HG03575 (cell line): ENCODE data around the gene NCK1.
"Not testable (repeated sequence)": the region's sequence is repeated elsewhere in the genome, so short reads cannot be mapped to it uniquely, and the experiment has no call there.

Experiments
- ATAC-seq: cut with Tn5 transposase; IDR thresholded peaks from one replicate; pipeline ENCODE4 v1.9.1; 2021; ENCODE audit not compliant: unreplicated experiment, insufficient number of reproducible peaks, low FRiP score; ENCODE audit errors: extremely low read depth

The NCK1 gene

GRCh38 chr3:136858381-136858780 is 3.6 kb upstream of the NCK1 start:
- ATAC-seq: no peak

DNA sequence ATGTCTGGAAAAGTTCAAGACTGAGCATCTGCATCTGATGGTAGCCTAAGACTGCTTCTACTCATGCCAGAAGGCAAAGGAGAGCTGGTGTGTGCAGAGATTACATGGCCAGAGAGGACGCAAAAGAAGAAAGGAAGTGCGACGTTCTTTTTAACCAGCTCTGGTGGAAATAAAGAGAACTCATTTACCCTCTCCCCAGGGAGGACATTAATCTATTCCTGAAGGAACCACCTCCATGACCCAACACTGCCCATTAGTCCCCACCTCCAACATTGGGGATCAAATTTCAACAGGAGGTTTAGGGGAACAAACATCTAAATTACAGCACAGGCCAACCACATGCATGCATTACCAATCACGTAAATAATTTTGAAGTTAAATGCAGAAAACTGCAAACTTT is 1.5 kb upstream of the NCK1 start:
- no peak for ATAC-seq

DNA sequence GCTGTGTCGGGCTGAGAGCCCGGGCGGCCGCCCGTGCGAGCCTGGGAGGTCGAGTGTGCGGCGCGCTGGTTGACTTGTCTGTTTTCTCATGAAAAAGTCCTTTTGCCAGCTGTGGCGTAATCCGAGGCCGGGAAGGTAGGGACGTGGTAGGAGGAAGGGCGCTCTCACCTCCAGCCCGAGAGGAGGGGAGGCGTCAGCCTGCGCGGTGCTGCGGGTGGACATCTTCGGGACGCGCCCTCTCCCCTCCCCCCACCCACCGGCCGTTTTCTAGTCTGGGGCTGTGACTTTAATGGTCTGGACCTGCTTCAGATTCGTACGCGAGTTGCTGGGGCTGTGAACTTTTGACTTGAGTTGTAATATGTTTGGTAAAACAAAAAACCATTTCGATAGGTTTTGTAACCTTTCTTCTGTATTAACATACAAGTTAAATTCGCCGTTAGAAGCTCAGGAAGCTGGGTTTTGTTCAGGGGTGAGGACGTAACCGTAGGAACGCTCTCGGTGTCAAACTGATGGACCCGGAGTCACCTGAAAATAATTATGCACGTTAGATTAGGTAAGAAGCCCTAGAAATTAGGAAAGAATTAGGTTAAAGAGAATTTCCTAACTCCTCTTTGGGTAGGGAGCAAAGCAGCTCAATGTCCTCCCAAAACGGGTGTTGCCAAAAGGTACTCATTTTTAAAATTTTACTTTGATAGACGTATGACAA is 762 bp downstream of the NCK1 start:
- no peak for ATAC-seq

DNA sequence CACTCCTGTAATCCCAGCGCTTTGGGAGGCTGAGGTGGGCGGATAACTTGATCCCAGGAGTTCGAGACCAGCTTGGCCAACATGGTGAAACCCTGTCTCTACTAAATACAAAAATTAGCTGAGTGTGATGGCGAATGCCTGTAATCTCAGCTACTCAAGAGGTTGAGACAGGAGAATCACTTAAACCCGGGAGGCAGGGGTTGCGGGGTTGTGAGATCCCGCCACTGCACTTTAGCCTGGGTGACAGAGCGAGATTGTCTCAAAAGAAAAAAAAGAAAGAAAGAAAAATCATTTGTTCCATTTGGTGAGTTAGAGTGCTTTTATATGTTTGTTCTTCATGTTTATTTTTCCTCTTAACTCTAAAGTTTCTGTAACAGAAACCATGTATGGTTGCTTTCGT is 7.3 kb downstream of the NCK1 start:
- no peak for ATAC-seq

- ATAC-seq: not testable (repeated sequence)
These were observed 10.2 kb downstream of the NCK1 start for GRCh38 chr3:136872258-136872657.

DNA sequence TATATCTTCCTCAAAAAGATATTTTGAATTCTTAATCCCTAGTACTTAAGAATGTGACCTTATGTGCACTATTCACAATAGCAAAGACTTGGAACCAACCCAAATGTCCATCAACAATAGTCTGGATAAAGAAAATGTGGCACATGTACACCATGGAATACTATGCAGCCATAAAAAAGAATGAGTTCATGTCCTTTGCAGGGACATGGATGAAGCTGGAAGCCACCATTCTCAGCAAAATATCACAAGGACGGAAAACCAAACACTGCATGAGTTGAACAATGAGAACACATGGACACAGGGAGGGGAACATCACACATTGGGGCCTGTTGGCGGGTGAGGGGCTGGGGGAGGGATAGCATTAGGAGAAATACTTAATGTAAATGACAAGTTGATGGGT is 17.5 kb downstream of the NCK1 start:
- ATAC-seq: not testable (repeated sequence)

DNA sequence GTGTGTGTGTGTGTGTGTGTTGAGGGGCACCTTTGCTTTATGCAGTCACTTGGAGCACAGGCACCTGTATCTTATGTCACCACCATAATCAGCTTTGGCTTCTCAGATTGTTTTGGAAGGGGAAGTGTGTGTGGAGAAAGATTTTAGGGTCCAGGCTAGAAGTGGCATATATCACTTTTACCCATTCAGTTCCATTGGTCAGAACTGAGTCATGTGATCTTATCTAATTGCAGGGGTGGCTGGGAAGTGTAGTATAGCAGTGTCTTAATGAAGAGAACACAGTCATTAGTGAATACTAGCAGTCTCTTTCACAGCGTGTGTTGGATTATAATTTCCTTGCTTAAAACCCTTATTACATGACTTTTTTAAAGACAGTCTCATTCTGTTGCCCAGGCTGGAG is 20.6 kb downstream of the NCK1 start:
- no peak for ATAC-seq

- no peak for ATAC-seq
These were observed 22.1 kb downstream of the NCK1 start for GRCh38 chr3:136883967-136884720.

GRCh38 chr3:136885357-136886213 is 23.6 kb downstream of the NCK1 start:
- ATAC-seq: no peak

- ATAC-seq: no peak
These were observed 27.9 kb downstream of the NCK1 start for GRCh38 chr3:136889947-136890346.

GRCh38 chr3:136891934-136892855 is 30.2 kb downstream of the NCK1 start:
- no peak for ATAC-seq

GRCh38 chr3:136893848-136894443 is 31.9 kb downstream of the NCK1 start:
- no peak for ATAC-seq

DNA sequence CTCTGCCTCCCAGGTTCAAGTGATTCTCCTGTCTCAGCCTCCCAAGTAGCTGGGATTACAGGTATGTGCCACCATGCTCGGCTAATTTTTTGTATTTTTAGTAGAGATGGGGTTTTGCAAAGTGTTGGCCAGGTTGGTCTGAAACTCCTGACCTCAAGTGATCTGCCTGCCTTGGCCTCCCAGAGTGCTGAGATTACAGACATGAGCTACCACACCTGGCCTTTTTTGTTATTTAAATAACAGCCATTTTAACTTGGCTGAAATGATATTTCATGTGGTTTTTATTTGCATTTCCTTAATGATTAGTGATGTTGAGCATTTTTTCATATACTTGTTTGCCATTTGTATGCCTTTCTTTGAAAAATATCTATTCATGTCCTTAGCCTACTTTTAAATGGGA is 35.2 kb downstream of the NCK1 start:
- ATAC-seq: not testable (repeated sequence)

GRCh38 chr3:136898549-136898948 is 36.5 kb downstream of the NCK1 start:
- ATAC-seq: no peak

DNA sequence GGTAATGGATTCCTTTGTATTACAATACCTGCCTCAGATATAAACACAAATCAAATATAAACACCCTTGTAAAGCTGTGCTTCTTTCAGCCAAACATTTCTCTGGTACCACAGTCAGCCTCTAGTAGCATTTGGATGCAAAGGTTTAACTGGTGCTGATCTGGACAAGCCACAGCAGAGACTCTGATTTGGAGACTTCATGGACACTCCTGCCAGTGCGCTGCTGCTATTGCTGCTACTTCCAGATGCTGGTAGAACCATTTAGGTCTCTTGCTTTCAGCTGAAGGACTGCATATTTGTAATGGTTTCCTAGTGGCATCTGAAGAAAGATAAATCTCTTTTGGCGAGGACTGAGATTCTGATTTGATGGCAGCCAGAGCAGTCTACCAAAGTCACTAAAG is 36.9 kb downstream of the NCK1 start:
- no peak for ATAC-seq

GRCh38 chr3:136899622-136900158 is 37.7 kb downstream of the NCK1 start:
- no peak for ATAC-seq

DNA sequence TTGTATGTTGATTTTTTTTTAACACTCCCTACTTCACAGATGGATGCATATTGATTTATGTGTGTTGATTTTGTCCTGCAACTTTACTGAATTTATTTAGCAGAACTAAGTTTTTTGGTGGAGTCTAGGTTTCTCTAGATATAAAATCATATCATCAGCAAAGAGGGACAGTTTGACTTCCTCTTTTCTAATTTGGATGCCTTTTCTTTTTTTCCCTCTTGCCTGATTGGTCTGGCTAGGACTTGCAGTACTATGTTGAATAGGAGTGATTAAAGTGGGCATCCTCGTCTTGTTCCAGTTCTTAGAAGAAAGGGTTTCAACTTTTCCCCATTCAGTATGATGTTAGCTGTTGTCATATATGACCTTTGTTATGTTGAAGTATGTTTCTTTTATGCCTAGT is 38.7 kb downstream of the NCK1 start:
- ATAC-seq: not testable (repeated sequence)

GRCh38 chr3:136901391-136901790 is 39.4 kb downstream of the NCK1 start:
- ATAC-seq: no peak
